Effector CD8-positive, alpha-beta T cell (primary cell): ENCODE measurements around the gene PABPC3.

Experiments used
- DNase-seq: peaks from one replicate; lab custom pipeline; 2025; lab: John Stamatoyannopoulos, UW
- total RNA-seq, 4 experiments: gene quantifications; one replicate each; lab custom pipeline; 2026; lab: John Stamatoyannopoulos, UW

PABPC3 gene
- total RNA-seq: 0 reads per million in 4 experiments

DNA sequence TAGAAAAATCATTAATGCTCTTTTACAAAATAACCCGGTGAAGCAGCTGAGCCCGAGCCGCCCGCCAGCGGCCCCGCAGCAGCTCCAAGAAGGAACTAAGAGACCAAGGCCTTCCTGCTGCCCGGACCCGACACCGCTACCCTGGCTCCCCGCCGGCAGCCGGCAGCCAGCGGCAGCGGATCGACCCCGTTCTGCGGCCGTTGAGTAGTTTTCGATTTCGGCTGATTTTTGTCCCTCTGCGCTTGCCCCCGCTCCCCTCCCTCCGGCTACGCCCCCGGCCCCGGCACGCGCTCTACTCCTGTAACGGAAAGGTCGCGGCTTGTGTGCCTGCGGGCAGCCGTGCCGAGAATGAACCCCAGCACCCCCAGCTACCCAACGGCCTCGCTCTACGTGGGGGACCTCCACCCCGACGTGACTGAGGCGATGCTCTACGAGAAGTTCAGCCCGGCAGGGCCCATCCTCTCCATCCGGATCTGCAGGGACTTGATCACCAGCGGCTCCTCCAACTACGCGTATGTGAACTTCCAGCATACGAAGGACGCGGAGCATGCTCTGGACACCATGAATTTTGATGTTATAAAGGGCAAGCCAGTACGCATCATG, at the start of gene PABPC3:
Gene PABPC3, plus strand, starts transcription at position 286 of the 603 bp plus-strand sequence. Its CDS starts 63 bp downstream, at position 349.
- DNase-seq: no peak

DNA sequence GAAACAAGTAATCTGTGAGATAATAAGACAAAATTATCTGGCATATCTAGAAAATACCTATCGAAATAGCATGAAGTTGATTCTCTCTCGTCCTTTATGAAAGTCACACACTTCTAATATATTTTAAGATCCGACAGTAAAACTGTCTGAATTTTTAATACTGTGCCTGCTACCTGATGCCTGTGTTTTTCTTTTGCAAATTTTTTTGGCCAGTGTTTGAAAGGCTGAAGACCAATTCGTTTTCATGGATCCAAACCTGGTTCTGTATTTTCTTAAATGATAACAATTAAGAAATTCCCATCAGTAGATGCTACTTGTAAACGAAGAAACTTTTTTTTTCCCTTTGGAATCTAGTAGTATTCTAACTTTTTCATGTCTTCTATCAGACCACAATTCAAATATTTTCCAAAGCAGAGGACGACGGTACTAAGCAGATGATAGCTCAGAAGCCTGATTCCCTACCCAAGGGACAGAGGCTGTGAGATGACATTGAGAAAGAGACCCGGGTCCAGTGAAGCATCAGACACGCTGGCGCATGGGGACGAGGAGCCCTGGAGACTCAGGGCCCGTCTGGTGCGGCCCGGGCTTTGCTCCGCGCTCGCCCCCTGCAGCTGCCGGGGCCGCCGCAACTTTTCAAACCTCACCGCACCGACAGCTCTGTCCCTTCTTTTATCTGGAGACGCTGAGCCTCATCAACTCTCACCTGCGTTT, 49.5 kb upstream of the PABPC3 start:
- no peak for DNase-seq

DNA sequence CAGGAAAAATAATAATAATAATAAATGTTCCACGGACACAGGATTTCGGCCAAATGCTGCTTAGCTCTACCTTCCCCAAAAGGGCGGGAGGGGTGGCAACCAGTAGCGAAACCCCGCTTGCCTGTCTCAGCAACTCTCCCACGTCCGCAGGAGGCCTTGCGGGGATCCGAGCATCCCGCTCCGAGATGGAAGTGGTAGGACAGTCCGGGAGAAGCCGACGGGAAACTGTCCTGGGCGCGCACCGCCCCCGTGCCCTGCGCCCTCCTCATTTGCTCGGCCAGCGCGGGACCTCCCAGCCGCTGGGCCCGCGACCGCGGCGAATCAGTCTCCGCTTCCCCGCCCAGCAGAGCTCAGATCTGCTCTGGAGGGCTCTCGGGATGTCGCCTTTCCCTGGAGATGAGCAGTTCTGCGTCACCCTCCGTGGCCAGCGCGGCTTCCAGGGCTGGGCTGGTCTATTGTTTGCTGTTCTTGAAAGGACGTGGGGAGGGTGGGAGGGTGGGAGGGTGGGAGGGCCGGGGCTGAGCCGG, 48.9 kb upstream of the PABPC3 start:
- DNase-seq: no peak

DNA sequence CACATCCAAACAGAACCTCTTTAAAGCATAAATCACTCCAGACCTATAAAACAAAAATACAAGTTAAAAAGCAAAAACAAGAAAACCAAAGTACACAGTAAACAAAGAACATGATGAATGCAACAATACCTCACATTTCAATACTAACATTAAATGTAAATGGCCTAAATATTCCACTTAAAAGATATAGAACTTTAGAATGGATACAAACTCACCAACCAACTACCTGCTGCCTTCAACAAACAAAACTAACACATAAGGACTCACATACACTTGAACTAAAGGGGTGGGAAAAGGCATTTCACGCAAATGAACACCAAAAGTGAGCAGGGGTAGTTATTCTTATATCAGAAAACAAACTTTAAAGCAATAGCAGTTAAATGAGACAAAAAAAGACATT, 44.9 kb upstream of the PABPC3 start:
- no peak for DNase-seq

DNA sequence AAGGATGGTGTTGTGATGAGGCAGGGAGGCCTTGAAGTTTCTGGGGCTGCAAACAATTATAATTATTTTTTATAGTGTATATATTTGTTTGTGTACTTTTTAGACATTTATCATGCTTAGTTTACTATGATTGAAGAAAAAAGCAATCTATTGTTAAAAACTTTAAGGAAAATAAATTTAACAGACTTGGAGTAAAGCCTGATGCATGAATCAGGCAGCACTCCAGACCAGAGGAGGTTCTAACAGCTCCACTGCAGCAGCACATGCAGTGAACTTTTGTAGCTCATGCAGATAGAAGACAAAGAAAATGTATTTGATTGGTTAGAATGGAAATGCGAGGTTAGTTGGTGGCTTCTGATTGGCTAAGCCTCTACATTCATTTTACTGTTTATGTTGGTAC, 36.8 kb upstream of the PABPC3 start:
- DNase-seq: no peak

DNA sequence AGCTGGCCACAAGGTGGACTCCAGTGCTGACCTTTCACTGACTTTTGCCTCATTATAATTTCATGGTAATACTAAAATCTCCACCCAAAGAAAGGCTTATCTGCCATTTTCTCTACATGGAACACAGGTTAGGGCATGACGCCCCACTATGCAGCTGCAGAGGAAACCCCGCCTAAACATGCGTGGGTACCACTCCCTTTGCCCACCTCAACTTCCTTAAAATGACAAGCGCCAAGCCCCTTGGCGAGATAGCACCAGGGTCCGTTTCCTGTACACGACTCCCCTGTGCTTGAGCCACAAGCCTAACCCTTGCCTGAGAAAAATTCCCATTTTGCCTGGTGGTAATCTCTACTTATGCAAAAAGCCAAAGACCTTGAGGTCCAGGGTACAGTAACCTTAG, 36.0 kb upstream of the PABPC3 start:
- no peak for DNase-seq

DNA sequence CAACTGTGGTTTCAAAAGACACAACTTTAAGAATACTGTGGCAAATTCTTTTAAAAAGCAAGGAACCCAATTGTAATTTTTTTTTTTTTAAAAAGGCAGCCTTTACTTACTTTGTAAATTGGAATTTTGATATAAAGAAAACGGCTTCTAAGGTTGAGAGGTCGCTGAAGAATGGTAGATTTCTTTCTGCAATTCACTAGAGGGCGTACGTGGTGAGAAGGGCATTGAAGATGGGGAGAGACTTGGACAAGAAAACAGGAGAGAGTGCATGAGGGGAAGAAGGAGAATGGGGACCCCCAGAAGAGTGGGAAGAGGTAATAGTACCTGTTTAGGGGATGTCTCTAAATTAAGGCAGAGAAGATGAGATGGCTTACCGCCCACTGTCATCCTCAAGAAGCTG, 33.5 kb upstream of the PABPC3 start:
- no peak for DNase-seq

DNA sequence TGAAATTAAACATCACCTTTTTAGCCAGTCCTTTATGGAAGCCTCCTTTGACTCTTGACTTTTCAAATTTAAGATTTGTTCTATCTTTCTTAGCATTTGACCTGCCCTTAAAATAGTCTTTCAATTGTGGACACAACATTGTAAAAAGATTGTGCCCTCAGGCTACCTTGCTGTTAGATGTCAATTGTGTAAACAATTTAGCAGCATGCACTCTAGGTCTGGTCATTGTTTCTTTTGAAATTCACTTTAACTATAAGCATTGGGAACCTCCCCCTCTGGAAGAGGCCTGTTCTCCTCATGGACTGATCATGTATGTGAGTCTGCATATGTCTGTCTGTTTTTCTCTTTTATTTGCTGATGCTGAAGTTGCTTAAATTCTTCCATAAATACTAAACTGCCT, 31.5 kb upstream of the PABPC3 start:
- no peak for DNase-seq

DNA sequence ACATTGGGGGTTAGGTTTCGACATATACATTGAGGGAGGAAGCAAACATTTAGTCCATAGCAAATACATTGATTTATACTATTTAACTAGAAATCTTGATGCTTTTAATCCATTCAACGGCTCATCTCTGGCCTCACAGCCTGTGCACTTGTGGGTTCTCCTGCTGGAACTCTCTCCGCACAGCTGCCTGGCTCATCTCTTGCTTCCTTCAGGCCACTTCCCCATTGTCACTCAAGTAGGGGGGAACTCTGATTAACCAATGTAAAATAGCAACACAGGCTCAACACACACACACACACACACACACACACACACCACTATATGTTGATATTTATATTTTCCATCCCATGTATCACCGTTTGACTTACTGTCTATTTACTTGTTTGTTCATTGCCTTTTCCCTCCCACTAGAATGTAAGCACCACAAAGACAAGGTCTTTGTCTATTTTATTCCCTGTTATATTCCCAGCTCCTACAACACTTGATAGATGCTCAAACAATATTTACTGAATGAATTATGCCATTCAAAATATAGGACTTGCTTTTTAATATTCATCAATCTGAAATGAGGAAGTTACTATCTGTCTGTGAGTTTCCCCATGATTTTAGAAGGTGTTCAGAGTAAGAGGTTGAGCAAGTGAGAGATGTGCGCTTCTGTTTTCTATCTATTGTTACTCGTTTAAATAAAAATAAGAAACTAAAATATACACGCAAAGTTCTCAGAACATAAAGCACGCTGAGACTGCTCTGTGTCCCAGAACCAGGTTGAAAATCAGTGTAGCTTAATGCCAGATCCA, 29.8 kb upstream of the PABPC3 start:
- no peak for DNase-seq

DNA sequence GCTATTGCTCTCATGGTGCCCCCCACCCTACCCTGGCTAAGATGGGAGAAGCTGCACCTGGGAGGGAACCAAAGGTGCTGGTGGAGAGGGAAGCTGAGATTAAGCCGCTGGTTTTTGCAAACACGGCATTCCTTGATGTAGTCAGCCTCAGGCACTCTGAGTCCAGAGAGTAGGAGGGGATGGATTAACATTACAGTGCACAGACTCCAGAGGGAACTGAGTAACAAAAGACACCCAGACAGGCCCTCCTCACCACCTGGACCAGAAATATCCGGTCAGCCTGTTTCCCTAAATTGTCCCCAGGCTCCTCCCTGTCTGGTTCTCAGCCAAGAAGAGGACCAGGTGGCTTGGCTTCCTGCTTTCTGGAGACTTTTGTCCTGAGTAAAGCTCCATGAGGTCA, 28.9 kb upstream of the PABPC3 start:
- DNase-seq: no peak

DNA sequence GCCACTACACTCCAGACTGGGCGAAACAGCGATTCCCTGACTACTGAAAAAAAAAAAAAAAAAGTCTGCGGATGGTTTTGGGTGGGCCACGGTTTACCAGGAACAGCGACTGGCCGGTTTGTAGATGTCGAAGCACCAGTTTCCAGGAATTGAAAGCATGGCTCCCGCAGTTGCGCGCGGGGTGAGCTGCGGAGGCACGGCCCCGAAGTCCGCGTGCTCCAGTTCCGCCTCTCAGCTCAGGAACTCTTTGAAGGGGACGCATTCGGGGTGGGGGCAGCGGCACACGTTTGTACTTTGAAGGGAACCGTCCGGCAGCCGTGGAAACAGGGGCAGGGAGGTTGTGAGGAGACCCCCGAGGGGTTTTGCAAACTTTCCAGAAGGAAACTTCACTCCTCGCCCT, 27.1 kb upstream of the PABPC3 start:
- DNase-seq: no peak

DNA sequence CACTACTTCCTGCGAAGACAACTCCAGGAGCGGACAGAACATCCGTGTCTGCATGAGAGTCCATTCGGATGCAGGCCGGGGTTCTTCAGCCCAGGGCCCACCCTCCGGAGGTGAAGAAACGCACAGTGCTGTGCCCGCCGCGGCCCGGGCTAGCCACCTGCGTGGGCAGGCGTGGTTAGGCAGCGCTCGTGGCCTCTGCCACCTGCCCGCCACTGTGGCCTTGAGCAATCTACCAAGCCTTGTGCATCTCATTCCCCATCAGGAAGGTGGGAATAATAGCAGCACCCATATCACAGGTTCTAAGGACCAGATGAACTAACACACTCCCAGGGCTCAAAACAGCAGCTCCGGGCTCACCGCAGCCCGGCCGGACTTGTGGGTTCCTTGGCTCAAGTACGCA, 26.7 kb upstream of the PABPC3 start:
- no peak for DNase-seq

DNA sequence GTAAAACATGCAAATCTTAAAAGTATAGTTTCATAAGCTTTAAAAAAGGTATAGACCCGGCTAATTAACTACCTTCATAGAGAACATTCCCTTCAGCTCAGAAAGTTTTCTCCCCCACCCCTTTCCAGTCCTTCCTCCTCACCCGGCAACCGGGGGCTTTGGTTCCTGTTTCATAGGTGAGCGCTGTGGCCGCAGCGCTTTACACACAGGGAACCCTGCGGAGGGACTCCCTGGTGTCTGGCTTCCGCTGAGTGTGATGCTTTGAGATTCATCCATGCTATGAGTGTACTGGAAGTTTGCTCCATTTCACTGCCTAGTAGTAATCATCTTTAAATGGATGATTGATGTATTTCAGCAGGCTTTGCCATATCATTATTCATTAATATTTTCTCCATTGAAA, 26.0 kb upstream of the PABPC3 start:
- DNase-seq: no peak

DNA sequence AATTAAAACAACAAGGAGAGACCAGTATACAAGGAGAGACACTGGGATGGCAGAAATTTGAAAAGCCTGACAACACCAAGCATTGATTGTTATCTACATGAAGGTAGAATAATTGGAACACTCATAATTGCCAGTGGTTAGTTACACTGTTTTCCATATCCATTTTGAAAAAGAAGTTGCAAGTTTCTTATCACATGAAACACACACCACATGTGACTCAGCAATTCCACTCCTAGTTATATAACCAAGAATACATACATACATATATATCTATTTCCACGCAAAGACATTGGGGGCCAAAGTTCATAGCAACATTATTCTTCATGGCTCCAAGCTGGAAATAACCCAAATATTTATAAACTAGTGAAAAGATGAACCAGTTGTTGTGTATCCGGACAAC, 15.2 kb upstream of the PABPC3 start:
- no peak for DNase-seq

DNA sequence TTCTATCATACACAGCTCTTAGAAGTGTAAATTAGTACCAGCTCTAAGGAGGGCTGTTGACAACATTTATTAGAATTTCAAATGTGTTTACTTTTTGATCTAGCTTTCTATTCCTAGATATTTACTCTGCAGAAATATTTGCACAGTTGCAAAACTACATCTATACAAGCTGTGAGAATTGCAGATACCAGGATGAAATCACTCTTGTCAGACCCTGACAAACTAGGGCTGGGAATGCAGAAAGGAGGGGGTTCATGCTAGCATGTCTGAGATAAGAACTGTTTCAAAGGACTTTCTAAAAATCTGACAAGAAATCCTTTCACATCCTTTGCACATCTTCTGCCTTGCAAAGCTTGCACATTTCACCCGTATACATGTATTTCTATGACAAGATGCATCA, 11.8 kb upstream of the PABPC3 start:
- DNase-seq: no peak

DNA sequence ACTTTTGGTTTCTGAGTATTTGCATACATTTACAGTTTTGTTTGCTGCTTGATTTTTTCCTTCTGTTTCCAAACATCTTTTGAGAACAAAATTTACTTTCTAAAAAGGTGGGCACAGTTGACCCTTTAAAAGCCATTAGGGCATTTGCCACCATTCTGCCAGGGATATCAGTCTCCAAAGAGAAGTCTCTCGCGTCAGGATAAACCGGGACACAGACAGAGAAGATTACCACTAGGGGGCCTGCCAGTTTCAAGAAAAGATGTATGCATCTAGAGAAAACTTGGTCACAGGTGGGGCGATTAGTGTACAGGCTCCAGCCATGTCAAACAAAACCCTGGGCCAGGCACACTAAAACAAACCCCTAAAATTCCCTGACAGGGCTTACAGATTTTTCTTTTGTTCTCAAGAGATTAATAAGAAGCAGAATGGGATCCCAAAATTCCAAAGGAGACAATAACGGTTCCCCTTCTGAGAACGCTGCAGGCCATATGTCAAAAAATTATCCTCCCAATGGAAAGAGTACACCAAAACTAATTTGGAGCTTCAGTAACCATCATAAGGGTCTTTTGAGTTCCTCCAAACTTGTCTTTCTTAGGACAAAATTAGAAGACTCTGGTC, 10.7 kb upstream of the PABPC3 start:
- no peak for DNase-seq

DNA sequence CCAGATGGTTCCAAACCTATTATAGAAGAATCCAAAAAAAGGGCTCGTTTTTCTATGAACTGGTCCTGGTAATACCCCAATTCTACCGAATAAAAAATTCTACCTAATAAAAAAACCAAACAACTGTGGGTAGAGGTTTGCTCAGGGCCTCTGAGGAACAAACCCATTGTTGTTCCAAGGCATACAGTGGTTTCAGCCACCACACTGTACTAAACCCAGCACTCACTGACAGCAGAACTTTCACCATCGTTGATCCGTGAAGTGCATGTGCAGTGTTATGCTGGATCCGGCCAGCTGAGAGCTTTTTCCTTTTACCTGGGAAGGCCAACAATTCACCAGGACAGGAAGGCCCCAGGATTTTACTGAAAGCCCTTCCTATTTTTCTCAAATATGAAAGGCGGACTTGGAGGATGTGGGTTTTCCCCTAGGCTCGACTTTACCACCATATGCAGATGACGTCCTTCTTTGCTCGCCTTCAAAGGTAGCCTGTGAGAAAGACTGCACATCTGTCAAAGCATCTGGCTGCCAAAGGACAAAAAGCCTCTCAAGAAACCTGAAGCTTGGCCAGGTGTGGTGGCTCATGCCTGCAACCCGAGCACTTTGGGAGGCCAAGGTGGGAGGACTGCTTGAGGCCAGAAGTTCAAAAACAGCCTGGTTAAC, 7.2 kb upstream of the PABPC3 start:
- DNase-seq: no peak

DNA sequence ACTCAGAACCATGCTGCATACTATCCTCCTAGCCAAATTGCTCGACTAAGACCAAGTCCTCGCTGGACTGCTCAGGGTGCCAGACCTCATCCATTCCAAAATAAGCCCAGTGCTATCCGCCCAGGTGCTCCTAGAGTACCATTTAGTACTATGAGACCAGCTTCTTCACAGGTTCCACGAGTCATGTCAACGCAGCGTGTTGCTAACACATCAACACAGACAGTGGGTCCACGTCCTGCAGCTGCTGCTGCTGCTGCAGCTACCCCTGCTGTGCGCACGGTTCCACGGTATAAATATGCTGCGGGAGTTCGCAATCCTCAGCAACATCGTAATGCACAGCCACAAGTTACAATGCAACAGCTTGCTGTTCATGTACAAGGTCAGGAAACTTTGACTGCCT, 1.5 kb downstream of the PABPC3 start:
- DNase-seq: no peak

DNA sequence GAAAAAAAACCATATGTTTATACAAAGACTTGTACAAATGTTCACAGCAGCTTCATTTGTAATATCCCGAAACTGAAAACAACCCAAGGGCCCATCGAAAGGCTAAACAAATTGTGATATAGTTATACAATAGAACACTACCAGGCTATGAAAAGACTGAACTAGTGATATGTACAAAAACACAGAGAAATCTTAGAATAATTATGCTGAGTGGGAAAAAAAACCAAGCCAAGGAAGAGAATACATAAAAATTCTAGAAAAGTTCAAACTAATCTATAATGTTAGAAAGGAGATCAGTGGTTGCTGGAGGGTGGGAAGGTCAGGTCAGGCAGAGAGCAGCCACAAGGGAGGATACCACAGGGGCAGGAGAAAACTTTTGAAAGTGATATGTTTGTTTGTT, 7.8 kb downstream of the PABPC3 start:
- no peak for DNase-seq

DNA sequence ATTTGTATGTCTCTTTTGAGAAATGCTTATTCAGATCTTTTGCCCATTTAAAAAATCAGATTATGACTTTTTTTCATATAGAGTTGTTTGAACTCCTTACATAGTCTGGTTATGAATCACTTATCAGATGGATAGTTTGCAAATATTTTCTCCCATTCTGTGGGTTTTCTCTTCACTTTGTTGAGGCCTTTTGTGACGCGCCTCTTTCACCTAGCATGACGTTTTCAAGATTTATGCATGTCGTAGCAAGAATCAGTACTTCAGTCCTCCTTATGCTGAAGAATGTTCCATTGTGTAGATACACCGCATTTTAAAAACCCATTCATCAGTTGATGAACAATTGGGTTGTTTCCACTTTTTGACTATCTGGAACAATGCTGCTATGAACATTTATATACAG, 13.4 kb downstream of the PABPC3 start:
- no peak for DNase-seq

DNA sequence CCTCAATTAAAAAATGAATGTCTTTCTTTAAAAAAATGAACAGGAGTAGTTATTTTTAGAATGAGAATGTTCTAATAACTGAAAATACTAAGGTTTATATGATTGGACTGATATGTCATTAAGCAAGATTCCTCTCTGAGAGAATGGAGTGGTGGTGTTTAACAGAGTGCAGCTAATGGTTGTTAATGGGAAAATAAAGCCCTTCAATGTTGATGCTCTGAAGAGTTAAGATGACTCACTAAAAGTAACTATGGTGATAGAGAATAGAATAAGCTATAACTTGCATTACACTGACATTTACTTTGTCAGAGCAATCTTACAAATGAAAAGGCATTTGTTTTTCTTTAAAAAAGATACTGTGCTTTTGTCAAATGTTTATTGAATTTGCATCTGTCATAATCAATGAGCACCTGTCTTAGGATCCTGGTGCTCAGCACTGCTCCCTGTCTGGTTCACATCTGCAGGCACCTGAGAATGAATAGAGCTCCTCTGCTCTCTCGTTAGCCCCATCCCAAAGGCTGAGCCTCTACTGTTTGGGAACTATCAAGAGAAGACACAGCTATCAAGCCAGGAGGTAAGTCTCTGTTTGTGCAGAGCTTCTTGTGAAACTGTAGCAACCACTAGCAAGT, 15.1 kb downstream of the PABPC3 start:
- no peak for DNase-seq
